Activated naive CD8-positive, alpha-beta T cell treated with anti-CD3 and anti-CD28 coated beads for 36 hours (primary cell): ENCODE data around the gene MEA1. TPM values are rescaled to one million over a fixed set of nuclear protein-coding genes. Genes with fewer than 3 reads are reported as not detected.

Experiments used
- DNase-seq: peaks from one replicate; pipeline ENCODE4 v3.0.0; 2021
- H3K27ac Mint-ChIP-seq: one replicate; pipeline ENCODE4 v1.8.0; 2022; ENCODE audit warnings: mild to moderate bottlenecking, moderate library complexity, mixed read lengths
- H3K27me3 Mint-ChIP-seq: one replicate; pipeline ENCODE4 v1.8.0; 2022; ENCODE audit warnings: mild to moderate bottlenecking, mixed read lengths
- H3K36me3 Mint-ChIP-seq: one replicate; pipeline ENCODE4 v1.8.0; 2021; ENCODE audit warnings: mild to moderate bottlenecking, mixed read lengths
- H3K4me1 Mint-ChIP-seq: one replicate; pipeline ENCODE4 v1.8.0; 2021; ENCODE audit warnings: mixed read lengths
- H3K4me3 Mint-ChIP-seq: one replicate; pipeline ENCODE4 v1.8.0; 2022; ENCODE audit warnings: mild to moderate bottlenecking, moderate library complexity, mixed read lengths
- H3K9me3 Mint-ChIP-seq: one replicate; pipeline ENCODE4 v1.8.0; 2022; ENCODE audit warnings: mixed read lengths
- total RNA-seq, 2 experiments: library from RNA; stranded (reverse); gene quantifications; one replicate each; pipeline ENCODE4 v1.2.3, GENCODE V29; 2021

The MEA1 gene
- total RNA-seq, 2 experiments from 2014 or later, result 98.6 to 105 TPM

DNA sequence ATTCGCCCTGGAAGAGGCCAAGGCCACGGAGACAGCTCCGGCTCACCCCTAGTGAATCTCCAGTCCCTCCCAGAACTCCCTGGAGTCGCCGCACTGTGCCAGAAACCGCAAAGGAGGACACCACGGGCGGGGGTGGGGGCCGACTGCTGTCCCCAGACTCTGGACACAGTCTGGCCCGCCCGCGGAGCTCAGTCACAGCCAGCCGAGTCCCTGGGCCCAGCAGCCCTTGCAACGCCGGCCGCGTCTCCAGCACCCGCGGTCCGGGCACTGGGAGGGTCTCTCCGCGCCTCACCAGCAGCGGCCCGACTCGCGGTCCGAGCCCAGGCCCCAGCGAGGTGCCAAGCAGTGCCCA lies 35.3 kb downstream of the MEA1 start:
- no peak for DNase-seq
- Mint-ChIP-seq H3K36me3 (peaks cover 35% of the 10 kb centered on the region), H3K27ac (peak overlapping the region; percentile 87), H3K4me1 (peaks cover 46% of the 10 kb centered on the region), H3K4me3 (peak overlapping the region; percentile 93), H3K27me3 (no peaks in the 10 kb centered on the region), H3K9me3 (peaks cover 4% of the 10 kb centered on the region)

DNA sequence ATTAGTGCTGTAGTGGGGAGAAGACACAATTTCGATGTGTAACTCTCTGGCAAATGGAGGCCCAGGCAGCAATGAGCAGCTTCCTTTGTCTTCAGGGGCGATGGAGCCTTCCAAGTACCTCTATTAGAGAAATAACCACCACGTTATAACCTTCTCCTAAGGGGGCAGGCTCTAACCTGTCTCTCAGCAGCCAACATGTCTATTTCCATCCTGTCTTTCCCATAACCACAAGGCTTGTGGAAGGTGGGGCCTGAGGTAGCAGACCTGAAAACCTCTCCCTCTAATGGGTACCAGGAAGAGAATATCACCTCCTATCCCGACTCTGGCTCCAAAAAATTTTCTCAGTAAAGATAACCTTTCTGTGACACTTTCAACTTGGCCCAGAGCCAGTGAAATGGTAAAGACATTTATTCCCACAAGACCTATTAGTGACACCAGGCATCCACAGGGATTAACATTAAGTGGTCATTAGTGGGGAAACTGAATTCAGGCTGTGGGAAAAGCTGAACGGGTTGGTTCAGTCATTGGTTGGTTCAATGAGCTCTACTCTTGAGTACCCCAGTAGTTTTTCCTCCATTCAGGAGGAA lies 38.7 kb downstream of the MEA1 start:
- Mint-ChIP-seq H3K27ac (peak overlapping the region; percentile 84), H3K27me3 (no peaks in the 10 kb centered on the region), H3K36me3 (peaks cover 42% of the 10 kb centered on the region)

DNA sequence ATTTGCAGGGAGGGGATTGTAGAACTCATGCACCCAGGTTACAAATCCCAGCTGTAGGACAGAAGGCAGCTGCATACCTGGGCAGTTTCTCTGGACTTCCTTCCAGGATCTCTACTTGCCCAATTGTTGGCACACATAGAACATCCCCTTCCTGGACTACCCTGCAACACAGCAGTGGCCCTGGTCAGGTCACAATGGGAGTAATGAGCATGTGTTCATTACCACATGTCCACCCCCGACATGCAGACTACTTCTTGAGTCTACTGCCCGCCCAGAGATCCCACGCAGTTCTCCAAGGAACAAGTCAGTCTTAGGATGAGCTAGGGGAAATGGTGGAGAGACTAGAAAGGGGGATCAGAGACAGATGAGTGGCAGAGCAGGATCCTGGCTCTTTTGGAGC lies 39.8 kb downstream of the MEA1 start:
- H3K36me3 Mint-ChIP-seq, result peaks cover 41% of the 10 kb centered on the region
- H3K27me3 Mint-ChIP-seq, result no peaks in the 10 kb centered on the region
- H3K27ac Mint-ChIP-seq, result peak overlapping the region; percentile 2
- peaks cover 4% of the 10 kb centered on the region for H3K9me3 Mint-ChIP-seq
- H3K4me1 Mint-ChIP-seq, result peaks cover 48% of the 10 kb centered on the region
- H3K4me3 Mint-ChIP-seq, result no peak overlapping the region
- DNase-seq, result no peak

More for the DNA sequence above, 38.7 kb downstream of the MEA1 start:
- peaks cover 56% of the 10 kb centered on the region for H3K4me1 Mint-ChIP-seq
- no peak for DNase-seq
- H3K4me3 Mint-ChIP-seq, result no peak overlapping the region
- peaks cover 4% of the 10 kb centered on the region for H3K9me3 Mint-ChIP-seq

DNA sequence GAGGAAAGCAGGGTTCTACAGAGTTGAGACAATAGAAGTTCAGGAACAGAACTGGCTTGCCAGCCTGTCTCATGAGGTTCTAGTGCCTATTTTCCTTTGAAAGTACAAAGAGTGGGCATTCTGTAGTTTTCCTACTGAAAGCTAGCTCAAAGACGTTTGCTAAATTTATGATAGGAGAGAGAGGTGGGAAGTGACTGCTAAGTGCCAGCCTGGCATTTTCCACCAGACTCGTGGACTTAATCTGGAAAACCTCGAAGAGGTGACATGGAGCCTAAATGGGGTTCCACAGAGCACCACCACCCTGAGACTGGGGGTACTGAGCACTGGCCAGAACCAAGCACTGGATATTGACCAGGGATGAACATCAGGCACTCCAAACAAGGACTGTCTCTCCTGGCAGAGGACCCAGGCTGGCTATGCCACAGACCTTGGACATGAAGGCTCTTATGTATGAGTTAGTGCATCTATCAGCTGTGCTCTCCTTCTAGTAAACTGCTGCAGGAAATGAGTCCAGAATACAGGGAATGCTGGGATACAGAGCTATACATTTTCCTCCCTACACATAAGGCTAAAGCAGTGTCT lies 41.9 kb downstream of the MEA1 start:
- H3K27ac Mint-ChIP-seq, result no peak overlapping the region

DNA sequence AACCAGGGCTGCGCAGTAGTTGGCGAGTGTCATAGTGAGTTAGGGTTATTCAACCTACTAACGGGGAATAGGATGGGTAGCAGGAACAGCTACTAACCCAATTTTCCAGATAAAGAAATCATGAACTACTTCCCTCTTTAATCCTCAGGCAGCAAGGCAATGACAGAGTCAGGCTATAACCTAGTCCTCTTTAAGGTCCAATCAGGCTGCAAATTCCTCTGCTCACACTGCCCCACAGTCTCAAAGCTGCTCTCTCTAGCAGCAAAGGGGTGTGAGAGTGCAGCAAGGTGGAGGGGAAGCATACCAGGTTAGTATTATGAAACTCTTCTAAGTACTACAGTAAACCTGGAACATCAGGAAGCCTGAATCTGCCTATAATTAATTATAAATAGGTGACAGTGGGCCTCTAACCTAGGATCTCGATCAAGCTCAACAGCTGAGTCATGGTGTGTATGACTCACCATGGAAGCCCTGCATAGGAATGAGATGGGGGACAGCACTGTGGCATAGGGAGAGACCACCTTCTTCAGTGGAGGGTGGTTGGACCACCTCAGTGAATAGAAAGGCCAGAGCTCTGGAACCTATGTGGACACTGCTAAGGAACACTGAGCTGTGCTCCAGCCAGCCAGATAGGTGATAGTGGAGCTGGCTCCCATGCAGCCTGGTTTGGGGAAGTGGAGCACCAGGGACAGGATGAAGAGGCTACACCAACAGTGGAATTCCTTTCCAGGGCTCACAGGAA lies 42.7 kb downstream of the MEA1 start:
- H3K4me3 Mint-ChIP-seq, result no peak overlapping the region
- peaks cover 25% of the 10 kb centered on the region for H3K36me3 Mint-ChIP-seq
- peaks cover 33% of the 10 kb centered on the region for H3K4me1 Mint-ChIP-seq
- H3K27ac Mint-ChIP-seq, result peak overlapping the region; percentile 65
- no peaks in the 10 kb centered on the region for H3K9me3 Mint-ChIP-seq
- peak; percentile 26 for DNase-seq
- no peaks in the 10 kb centered on the region for H3K27me3 Mint-ChIP-seq

More for the DNA sequence above, 41.9 kb downstream of the MEA1 start:
- DNase-seq, result no peak
- Mint-ChIP-seq H3K4me1 (peaks cover 38% of the 10 kb centered on the region), H3K27me3 (no peaks in the 10 kb centered on the region), H3K36me3 (peaks cover 30% of the 10 kb centered on the region), H3K4me3 (no peak overlapping the region), H3K9me3 (peaks cover 3% of the 10 kb centered on the region)

DNA sequence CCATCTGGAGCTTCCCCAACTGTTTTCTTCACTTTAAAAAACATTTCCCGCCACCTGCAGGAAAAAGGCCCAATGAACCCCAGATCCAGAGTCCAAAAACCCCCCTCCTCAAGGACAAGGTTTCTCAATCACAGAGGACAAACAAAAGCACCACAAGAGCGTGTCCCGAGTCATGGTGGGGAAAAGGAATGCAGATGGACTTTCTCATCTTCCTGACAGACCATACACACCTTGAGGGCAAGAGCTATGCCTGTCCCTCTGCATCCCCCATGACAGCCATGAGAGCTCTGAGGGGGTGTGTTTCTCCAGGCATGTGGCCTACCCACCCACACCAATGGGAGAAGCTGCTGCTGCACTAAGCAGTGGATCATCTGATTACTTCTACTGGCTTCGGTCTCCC lies 43.8 kb downstream of the MEA1 start:
- Mint-ChIP-seq H3K4me3 (no peak overlapping the region), H3K4me1 (peaks cover 24% of the 10 kb centered on the region), H3K9me3 (no peaks in the 10 kb centered on the region), H3K36me3 (peaks cover 16% of the 10 kb centered on the region), H3K27ac (no peak overlapping the region), H3K27me3 (no peaks in the 10 kb centered on the region)
- DNase-seq, result no peak

DNA sequence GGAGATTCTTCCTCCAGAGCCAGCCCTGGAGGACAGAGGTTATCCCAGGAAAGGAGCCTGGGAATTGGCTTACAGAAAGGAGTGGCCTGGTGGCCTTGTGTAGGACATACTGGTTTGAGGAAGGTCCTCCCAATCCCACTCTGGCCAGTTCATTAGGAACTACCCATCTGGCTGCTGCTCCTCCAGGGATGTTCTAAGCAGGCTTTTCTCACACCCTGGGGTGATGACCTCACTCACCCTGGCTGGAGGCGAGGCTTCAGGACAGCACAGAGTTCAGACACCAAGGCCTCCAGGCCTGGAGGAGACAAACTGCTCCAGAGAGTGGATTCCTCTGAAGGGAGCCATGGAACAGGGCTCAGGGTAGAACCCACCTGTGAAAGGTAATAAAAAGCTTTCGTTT lies 44.3 kb downstream of the MEA1 start:
- H3K4me1 Mint-ChIP-seq, result peaks cover 20% of the 10 kb centered on the region
- H3K27ac Mint-ChIP-seq, result no peak overlapping the region
- no peaks in the 10 kb centered on the region for H3K27me3 Mint-ChIP-seq
- no peak overlapping the region for H3K4me3 Mint-ChIP-seq
- peaks cover 15% of the 10 kb centered on the region for H3K36me3 Mint-ChIP-seq
- H3K9me3 Mint-ChIP-seq, result no peaks in the 10 kb centered on the region
- no peak for DNase-seq

DNA sequence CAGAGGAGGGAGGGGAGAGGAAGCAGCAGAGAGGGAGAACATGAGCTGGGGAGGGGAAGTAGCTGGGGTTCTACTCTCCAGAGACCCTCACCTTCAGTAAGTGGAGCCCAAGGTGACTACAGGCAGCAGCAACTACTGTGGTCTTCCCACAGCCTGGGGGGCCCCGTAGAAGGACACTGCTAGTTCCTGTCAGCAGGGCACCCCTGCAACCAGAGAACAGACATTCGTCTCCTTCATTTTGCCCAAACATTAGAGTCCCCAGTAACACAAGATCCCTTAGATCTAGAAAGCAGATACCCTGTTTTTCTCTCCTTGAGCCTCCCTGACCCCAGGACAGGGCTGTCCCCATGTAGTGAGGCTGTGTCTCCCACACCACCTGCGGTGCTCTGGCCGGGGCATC lies 45.0 kb downstream of the MEA1 start:
- Mint-ChIP-seq H3K27ac (no peak overlapping the region), H3K4me1 (peaks cover 17% of the 10 kb centered on the region), H3K9me3 (no peaks in the 10 kb centered on the region)

DNA sequence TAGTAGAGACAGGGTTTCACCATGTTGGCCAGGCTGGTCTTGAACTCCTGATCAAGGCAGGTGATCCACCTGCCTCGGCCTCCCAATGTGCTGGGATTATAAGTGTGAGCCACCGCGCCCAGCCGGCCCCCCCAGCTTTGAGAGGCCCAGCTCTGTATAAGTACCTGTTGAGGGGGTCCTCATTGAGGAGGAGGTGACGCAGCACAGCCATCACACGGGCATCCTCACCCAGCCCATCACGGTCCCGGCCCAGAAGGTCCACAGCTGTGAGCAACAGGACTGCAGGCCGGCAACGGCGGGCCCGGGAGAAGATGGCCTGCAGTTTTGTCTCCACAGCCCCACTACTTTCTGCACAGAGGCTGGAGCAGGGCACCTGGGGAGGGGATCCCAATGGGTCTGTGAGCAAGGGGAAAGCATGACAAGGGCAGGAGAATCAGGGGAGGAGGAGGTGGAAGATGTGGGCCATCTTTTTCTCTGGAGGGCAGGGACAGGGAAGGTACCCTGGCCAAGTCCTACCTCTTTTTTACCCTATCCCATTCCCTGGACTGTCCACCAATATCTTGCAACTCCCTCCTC lies 45.5 kb downstream of the MEA1 start:
- Mint-ChIP-seq H3K4me3 (no peak overlapping the region), H3K27me3 (no peaks in the 10 kb centered on the region), H3K4me1 (peaks cover 17% of the 10 kb centered on the region), H3K27ac (no peak overlapping the region), H3K9me3 (no peaks in the 10 kb centered on the region), H3K36me3 (peaks cover 8% of the 10 kb centered on the region)
- DNase-seq, result no peak

More for the DNA sequence above, 45.0 kb downstream of the MEA1 start:
- Mint-ChIP-seq H3K4me3 (no peak overlapping the region), H3K27me3 (no peaks in the 10 kb centered on the region), H3K36me3 (peaks cover 13% of the 10 kb centered on the region)
- DNase-seq, result no peak

DNA sequence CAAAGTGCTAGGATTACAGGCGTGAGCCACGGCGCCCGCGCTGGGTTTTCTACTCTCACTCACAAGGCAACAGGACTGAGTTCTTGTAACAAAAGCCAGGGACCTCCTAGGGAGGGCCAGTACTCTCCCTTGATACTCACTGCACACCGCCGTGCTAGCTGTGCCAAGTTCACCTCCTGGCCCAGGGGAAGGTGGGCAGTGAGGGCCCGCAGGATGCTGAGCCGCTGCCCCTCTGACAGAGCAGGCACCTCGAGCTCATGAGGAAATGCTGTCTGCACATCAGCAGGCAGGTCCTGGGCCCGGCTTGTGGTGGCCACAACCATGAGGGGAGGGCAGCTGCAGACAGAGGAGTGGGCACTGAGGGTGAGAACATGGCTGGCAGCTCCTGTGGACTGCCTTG lies 46.5 kb downstream of the MEA1 start:
- no peak overlapping the region for H3K4me3 Mint-ChIP-seq
- no peaks in the 10 kb centered on the region for H3K9me3 Mint-ChIP-seq
- DNase-seq, result no peak
- peaks cover 17% of the 10 kb centered on the region for H3K4me1 Mint-ChIP-seq
- no peaks in the 10 kb centered on the region for H3K27me3 Mint-ChIP-seq
- H3K27ac Mint-ChIP-seq, result no peak overlapping the region
- peaks cover 6% of the 10 kb centered on the region for H3K36me3 Mint-ChIP-seq

DNA sequence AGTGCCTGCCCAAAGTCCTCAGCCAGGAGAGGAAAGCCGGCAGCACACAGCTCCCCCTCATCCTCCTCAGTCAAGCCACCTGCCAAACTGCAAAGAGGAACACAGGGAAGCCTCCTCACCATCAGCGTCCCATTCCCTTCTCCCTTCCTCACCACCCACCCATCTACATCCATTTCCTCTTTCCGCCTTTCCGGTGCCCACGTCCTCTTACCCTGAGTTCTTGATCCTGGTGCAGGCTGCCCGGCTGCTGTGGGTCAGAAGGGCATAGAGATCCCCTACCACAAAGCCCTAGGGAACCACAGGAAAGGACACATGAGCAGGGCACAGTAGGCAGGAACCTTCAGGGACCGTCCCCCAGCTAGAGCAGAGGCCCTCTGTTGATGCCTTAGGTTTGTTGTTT lies 47.2 kb downstream of the MEA1 start:
- Mint-ChIP-seq H3K27ac (no peak overlapping the region), H3K4me3 (no peak overlapping the region), H3K9me3 (no peaks in the 10 kb centered on the region), H3K36me3 (peaks cover 12% of the 10 kb centered on the region), H3K4me1 (peaks cover 15% of the 10 kb centered on the region), H3K27me3 (no peaks in the 10 kb centered on the region)
- no peak for DNase-seq

DNA sequence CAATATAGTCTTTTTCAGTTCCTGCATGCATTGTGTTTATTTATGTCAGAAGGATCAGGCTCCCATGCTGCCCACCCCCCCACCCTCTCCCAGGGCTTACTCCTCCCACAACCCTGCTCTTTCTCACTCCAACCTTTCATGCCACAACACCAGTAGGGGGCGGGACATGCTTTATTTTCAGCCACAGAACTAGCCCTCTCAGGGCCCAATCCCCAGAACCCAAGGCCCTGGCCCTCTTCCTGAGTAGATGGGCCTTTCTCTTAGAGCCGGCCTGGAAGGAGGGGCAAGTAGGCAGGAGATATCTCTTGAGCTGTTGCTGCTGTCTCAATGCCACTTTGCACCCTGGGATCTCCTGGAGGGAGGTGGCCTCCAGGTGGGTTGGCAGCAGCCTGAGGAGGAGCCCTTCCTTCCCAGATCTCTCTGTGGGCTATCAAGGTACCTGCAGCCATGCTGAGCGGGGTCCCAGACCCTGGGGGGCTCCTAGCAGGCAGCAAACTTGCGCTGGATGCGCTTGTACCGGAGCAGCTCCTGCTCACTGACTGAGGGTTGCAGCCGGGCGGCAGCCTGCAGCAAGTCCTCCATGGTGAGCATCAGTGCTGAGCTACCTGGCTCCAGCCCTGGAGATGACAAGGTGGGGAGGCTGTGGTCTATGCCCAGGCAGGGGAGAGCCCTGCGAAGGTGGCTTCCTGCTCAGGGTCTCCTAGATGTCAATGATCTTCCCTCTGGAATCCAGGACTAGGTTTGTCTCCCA lies 49.7 kb downstream of the MEA1 start:
- peak; percentile 29 for DNase-seq
- Mint-ChIP-seq H3K9me3 (no peaks in the 10 kb centered on the region), H3K36me3 (peaks cover 11% of the 10 kb centered on the region), H3K27me3 (no peaks in the 10 kb centered on the region), H3K27ac (no peak overlapping the region), H3K4me3 (no peak overlapping the region), H3K4me1 (peaks cover 8% of the 10 kb centered on the region)

DNA sequence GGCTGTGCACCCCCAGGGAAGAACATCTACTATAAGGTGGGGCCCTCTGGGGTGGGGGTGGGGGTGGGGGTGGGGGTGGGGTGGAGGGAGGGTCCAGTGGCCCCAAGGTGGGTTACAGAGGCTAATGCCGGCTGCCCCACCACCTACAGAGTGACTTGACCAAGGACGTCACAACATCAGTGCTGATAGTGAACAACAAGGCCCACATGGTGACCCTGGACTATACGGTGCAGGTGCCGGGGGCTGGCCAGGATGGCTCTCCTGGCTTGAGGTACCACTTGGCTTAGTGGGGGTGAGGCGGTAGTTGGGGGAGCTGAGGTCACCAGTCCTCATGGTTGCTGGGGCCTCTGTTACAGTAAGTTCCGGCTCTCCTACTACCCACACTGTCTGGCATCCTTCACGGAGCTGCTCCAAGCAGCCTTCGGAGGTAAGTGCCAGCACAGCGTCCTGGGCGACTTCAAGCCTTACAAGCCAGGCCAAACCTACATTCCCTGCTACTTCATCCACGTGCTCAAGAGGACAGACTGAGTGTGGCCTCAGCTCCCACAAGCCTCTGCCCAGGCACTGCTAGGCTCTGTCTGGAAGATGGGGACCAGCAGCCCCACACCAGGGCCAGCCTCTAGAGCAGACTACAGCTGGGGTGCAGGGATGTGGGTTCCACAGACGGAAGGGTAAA lies 50.4 kb downstream of the MEA1 start:
- Mint-ChIP-seq H3K4me3 (no peak overlapping the region), H3K36me3 (peaks cover 11% of the 10 kb centered on the region), H3K27me3 (no peaks in the 10 kb centered on the region), H3K4me1 (peaks cover 8% of the 10 kb centered on the region), H3K27ac (no peak overlapping the region), H3K9me3 (no peaks in the 10 kb centered on the region)
- DNase-seq, result no peak

DNA sequence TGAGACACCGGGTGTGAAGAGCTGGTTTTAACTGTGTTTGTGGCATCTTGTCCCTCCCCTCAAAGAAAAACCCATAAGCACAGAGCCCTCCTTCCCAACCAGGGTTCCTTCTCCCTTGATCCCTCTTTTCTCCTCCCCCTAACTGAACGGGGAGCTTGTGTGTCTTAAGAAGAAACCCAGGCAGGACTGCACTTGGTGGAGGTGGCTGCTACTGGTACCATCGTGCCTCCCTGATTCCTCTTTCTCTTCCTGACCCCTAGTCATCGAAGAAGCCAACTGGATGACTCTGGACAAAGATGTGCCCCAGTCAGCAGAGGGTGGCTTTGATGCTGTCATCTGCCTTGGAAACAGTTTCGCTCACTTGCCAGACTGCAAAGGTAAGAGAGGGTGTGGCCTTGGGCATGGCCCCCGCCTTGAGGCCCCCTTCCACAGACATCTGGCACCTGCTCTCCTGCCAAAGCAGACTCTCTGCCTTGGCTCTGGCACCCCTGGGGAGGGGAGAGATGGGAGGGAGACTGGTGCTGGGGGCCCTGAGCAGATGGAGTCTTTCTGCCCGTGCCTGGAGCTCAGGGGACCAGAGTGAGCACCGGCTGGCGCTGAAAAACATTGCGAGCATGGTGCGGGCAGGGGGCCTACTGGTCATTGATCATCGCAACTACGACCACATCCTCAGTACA lies 51.1 kb downstream of the MEA1 start:
- DNase-seq, result no peak
- Mint-ChIP-seq H3K4me3 (no peak overlapping the region), H3K9me3 (no peaks in the 10 kb centered on the region), H3K36me3 (peaks cover 11% of the 10 kb centered on the region), H3K27ac (no peak overlapping the region), H3K4me1 (peaks cover 8% of the 10 kb centered on the region), H3K27me3 (no peaks in the 10 kb centered on the region)
